AG09309 (cell line): ENCODE data around the gene CYB561D1.
A peak's percentile ranks its signal among the peaks of the same experiment; 100 is the strongest.
"Not testable (repeated sequence)": the region's sequence is repeated elsewhere in the genome, so short reads cannot be mapped to it uniquely, and the experiment has no call there.

ENCODE experiments used
- DNase-seq: peaks from one replicate; pipeline ENCODE4 v3.0.0-alpha.2; 2010; ENCODE audit warnings: low read depth
- H3K4me3 ChIP-seq: 2 replicates; pipeline ENCODE4 v1.5.1; 2011; ENCODE audit warnings: mild to moderate bottlenecking, low read depth, low read length, moderate library complexity; ENCODE audit not compliant: control insufficient read depth
- TF ChIP-seq, protein P1 (sequence below): IDR thresholded peaks from 2 replicates; pipeline ENCODE4 v1.5.1; 2011; ENCODE audit warnings: mild to moderate bottlenecking, low read depth, low read length, inconsistent platforms; ENCODE audit not compliant: insufficient read depth, control insufficient read depth; ENCODE audit errors: missing control alignments

CYB561D1 gene

DNA sequence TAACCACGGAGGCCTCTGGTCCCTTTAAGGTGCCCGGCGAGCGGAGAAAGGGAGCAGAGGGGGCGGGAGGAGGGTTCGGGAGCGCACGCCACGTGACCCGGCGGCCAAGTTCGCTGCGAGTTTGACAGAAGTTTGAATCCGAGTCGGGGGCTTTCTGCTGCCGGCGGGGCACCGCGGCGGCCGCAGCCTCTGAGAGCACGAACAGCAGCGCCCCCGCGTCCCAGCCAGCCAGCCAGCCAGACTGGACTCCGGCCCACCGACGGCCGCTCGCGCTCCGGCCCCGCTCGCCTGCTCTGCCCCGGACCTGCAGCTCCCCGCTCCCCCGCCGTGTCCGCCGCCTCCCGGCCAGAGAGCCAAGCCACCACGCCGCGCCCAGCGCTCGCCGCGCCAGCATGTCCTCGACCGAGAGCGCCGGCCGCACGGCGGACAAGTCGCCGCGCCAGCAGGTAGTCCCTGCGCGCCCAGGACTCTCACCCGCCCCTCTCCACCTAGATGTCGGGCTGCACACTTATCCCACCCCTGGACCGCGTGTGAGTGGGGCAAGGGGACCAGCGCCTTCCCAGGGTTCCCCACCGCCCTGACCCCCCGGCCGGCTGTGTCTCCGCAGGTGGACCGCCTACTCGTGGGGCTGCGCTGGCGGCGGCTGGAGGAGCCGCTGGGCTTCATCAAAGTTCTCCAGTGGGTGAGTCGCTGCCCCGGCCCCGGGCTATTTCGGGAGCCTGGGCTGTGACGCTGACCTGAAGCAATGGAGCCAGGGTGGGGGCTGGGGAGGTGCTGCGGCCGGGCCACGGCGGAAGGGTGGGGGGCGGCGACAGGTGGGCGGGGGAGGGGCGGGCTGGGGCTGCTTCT, 27.2 kb upstream of the CYB561D1 start, which contains the start of gene SYPL2:
Gene SYPL2 (plus strand): TSS at position 95 of the 849 bp plus-strand sequence. CDS start 298 bp downstream, at position 393.
- peak within 1 kb of the TSS; percentile 72 for H3K4me3 ChIP-seq
- TF ChIP-seq, protein P1, sequence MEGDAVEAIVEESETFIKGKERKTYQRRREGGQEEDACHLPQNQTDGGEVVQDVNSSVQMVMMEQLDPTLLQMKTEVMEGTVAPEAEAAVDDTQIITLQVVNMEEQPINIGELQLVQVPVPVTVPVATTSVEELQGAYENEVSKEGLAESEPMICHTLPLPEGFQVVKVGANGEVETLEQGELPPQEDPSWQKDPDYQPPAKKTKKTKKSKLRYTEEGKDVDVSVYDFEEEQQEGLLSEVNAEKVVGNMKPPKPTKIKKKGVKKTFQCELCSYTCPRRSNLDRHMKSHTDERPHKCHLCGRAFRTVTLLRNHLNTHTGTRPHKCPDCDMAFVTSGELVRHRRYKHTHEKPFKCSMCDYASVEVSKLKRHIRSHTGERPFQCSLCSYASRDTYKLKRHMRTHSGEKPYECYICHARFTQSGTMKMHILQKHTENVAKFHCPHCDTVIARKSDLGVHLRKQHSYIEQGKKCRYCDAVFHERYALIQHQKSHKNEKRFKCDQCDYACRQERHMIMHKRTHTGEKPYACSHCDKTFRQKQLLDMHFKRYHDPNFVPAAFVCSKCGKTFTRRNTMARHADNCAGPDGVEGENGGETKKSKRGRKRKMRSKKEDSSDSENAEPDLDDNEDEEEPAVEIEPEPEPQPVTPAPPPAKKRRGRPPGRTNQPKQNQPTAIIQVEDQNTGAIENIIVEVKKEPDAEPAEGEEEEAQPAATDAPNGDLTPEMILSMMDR: no peak
- no peak for DNase-seq

DNA sequence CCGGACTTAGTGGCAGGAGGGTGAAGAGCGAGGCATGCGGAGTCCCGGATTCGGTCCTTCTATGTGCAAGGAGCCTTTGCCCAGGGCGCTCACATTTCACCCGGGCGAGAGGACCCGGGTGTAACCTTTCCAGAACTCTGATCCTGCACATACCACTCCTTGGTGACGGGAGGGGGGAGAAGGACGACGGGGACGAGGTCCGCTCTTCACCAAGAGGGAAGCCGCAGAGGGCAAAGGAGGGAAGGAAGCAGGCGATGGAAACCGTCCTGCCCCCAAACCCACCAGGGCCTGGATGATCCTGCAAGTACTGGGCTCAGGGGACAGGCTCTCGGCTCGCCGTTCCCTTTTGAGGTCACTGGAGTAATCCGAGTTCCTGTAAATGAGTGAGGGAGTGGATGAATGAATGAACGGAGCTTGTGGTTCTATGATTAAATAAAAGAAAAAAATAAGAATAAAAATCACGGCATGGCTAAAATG, 26.6 kb upstream of the CYB561D1 start:
- TF ChIP-seq, protein P1: no peak
- DNase-seq: no peak
- peak overlapping the region; percentile 72 for H3K4me3 ChIP-seq

DNA sequence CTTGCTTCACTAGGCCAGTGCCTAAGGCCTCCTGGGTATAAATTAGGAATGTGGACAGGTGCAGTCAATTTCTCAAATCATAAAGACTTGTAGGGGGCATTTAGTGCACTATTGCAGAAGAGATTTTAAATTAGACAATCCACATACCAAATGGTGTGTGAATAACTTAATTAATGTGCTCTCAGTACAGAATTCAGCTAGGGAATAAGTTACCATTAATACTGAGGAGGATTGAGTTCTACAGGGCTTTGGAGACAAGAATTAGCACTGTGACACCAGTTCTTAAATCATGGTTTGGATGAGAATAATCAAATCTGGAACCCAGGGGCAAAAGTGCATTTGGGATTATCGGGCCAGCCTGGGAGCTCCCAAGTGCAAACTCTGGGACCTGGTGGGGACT, 25.8 kb upstream of the CYB561D1 start:
- TF ChIP-seq, protein P1: no peak
- H3K4me3 ChIP-seq: no peak overlapping the region
- DNase-seq: no peak

DNA sequence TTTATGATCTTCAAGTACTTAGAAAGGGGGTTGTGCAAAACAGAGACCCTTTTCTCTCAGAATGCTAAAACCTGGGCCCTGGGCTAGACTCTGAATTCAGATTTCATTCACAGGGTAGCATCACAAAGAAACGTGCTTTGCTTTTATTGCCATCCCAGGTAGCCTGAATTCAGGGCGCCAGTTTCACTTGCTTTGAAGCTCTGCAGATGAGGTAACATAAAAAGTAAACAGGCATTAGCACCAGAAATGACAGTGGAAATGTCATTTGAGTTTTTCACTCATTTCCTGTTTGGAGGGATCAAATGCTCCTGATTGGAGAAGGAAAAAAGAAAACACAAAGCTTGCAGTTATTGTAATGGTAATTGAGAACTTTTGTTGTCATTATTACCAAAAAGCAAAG, 25.0 kb upstream of the CYB561D1 start:
- no peak for DNase-seq
- no peak overlapping the region for H3K4me3 ChIP-seq
- TF ChIP-seq, protein P1: no peak

DNA sequence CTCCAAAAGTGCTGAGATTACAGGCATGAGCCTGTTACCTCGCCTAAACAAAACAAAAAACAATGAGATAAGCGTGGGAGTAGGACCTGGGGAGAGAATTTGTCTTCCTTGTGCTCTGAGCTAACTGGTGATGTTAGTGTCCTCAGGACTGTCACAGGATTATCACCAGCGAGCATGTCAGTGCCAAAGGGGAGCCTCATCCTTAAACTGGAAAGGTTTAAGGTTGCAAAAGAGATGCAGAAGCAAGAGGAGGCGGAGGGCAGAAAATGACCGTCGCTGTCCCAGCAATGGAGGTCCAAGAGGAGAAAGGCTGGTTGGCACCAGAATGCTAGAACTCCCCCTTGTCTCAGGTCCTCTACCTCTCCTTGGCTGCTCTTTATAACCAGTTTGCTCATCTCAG, 23.6 kb upstream of the CYB561D1 start:
- DNase-seq: no peak
- TF ChIP-seq, protein P1: no peak

DNA sequence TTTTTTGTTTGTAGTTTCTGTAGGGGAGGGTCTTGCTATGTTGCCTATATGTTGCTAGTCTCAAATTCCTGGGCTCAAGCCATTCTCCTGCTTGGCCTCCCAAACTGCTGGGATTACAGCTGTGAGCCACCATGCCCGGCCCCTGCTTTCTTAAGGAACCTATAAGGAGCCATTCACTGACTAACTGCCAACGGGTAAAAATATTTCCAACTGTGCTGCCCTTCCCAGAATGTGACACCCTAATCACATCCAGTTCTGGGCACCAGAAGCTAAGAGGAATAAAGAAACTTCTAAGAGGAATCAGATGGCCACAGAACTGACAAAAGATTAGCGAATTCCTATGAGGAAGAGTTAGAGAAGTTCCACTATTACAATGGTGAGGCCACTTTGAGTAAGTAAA, 21.1 kb upstream of the CYB561D1 start:
- no peak overlapping the region for H3K4me3 ChIP-seq
- TF ChIP-seq, protein P1: no peak
- DNase-seq: no peak

More for the DNA sequence above, 23.6 kb upstream of the CYB561D1 start:
- no peak overlapping the region for H3K4me3 ChIP-seq

DNA sequence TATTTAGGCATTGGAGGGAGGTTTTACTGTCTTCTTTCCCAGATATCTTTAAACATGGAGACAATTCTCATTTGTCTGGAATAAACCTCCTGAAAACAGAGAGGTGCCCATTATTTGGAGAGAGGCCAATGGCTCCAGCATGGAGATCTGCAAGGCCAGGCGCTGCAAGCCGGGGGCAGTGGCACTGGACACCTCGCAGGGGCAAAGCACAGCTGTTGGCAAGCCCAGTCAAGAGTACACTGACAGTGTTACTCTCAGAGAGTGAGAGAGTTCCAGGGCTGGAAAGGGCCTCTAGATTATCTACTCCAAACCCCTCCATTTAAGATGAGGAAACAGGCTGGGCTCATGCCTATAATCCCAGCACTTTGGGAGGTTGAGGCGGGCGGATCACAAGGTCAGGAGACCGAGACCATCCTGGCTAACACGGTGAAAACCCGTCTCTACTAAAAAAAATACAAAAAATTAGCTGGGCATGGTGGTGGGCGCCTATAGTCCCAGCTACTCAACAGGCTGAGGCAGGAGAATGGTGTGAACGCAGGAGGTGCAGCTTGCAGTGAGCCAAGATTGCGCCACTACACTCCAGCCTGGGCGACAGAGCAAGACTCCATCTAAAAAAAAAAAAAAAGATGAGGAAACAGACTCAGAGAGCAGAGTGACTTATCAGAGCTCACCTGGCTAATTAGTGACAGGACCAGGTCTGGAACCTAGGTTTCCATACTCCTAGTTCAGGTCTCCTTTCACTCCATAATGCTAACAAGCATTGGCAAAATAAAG, 20.4 kb upstream of the CYB561D1 start:
- H3K4me3 ChIP-seq, DNase-seq: not testable (repeated sequence)
